Fibroblast of gingiva (primary cell): ENCODE measurements around the gene IQGAP1.
A peak's percentile ranks its signal among the peaks of the same experiment; 100 is the strongest.

Experiments
- DNase-seq: peaks from one replicate; pipeline ENCODE4 v3.0.0-alpha.2; 2011; ENCODE audit warnings: low read depth

Gene IQGAP1

DNA sequence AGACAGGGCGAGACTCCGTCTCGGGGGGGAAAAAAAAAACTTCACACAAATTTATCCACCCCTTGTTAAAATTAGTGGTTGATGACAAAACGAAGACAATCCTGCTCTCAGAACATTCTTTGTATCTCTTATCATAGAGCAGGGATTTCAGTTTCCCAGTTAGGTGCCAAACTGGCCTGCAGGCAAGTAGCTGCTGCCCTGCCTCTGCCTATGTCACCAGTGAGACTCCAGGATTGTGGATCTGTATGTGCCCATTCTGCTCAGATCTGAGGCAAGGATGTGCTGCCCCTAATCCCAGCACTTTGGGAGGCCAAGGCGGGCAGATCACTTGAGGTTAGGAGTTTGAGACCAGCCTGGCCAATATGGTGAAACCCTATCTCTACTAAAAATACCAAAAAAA, 54.4 kb downstream of the IQGAP1 start:
- DNase-seq, result no peak

- no peak for DNase-seq
Observed at GRCh38 chr15:90449206-90449735, 61.2 kb downstream of the IQGAP1 start.

DNA sequence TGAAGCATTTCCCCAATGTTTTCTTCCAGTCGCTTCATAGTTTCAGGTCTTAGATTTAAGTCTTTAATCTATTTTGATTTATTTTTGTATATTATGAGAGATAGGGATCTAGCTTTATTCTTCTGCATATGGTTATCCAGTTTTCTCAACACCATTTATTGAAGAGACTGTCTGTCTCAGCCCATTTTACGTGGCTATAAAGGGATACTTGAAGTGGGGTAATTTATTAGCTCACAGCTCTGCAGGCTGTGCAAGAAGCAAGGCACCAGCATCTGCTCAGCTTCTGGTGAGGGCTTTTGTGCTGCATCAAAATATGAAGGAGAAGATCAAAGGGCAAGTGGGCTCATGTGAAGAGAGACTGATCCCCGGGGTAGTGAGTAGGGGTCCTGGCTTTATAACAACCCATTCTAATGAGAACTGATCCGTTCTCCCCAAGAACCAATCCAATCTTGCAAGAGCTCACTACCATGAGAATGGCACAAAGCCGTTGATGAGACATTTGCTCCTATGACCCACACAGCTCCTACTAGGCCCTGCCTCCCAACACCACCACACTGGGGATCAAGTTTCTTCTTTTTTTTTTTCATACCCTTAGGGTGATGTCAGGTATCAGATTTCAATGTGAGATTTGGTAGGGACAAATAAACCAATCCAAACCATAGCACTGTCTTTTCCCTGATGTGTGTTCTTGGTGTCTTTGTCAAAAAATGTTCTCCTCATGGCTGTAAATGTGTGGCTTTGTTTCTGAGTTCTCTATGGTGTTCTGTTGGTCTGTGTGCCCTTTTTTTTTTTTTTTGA, 63.2 kb downstream of the IQGAP1 start:
- DNase-seq, result peak; percentile 78

DNA sequence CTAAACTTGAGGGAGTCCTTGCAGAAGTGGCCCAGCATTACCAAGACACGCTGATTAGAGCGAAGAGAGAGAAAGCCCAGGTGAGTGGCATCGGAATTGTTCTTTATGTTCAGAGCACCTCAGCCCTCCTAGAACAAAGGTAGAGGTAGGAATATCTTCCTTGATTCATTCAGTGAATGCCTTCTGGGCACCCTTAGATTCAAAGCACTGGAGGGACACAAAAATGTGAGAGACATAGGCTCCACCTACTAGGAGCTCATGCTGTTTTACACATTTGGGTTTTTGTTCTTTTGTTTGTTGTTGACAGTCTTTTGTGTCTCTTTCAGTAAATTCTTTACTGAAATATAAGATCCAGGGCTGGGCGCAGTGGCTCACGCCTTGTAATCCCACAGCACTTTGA, 68.2 kb downstream of the IQGAP1 start:
- DNase-seq, result no peak

GRCh38 chr15:90458061-90458460, 70.0 kb downstream of the IQGAP1 start:
- DNase-seq, result no peak

GRCh38 chr15:90459368-90459767, 71.3 kb downstream of the IQGAP1 start:
- no peak for DNase-seq

DNA sequence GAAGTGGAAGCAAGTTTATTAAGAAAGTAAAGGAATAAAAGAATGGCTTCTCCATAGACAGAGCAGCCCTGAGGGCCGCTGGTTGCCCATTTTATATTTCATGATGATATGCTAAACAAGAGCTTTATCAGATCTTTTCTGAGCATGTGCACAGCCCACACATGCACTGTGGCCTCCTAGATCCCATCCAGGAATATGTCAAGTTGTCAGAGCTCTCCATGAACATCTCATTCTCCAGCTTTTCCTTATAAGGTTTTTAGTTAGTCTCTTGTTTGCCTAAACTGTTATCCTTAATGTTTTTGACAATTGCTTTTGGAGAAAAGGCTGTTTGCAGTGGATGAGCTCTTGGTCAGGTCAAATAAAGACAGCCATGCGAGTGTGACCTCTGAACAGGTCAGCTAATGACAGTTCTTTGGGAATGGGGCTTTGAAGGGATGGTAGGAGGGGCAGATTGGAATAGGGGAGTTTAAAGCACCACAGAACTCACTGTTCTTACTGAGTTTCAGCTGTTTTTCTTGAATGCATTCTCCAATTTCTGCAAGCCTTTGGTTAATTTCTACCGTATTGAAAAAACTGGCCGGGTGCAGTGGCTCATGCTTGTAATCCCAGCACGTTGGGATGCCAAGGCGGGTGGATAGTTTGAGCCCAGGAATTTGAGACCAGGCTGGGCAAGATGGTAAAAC, 72.2 kb downstream of the IQGAP1 start:
- DNase-seq, result no peak

DNA sequence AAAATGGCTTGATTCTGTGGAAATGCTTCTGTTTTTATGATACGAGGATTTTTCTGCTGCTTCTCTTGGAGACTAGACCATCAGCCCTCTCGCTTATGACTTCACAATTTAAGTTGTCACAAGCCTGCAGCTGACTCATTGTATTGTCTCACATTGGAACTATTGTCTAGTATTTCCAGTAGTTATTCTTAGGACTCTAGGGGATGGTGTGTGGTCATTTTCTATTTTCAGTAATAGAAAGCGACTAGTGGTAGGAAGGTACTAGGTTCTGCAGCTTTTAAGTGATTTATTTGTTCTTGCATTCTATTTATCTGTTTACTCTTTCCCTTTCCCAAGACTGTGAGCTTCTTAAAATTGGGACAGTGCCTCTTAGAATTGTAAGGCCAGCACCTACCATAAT, 75.3 kb downstream of the IQGAP1 start:
- peak; percentile 81 for DNase-seq

GRCh38 chr15:90465140-90465929, 77.3 kb downstream of the IQGAP1 start:
- peak; percentile 15 for DNase-seq

GRCh38 chr15:90465930-90466567, 78.0 kb downstream of the IQGAP1 start:
- peak; percentile 52 for DNase-seq

DNA sequence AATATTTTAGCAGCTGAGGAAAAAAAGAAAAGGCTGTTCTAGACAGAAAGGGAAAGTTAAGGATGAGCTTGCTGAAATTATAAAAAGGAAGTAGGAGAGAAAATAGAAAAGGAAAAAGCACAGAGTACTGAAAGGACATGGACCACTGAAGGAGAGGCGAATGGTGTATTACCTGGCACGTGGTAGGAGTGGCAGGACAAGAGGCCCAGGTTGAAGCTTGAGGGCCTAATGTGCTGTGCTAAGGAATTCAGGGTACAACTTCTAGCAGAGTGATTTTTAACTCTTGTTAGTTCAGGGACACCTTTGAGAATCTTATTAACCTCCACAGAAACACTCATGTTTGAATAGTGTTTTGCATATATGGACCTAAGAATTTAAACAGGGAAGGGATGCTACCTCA, 81.7 kb downstream of the IQGAP1 start:
- DNase-seq, result no peak

- no peak for DNase-seq
Observed at GRCh38 chr15:90470453-90470852, 82.4 kb downstream of the IQGAP1 start.

GRCh38 chr15:90471126-90471525, 83.1 kb downstream of the IQGAP1 start:
- DNase-seq, result no peak

- no peak for DNase-seq
Observed at GRCh38 chr15:90471769-90472168, 83.7 kb downstream of the IQGAP1 start.

DNA sequence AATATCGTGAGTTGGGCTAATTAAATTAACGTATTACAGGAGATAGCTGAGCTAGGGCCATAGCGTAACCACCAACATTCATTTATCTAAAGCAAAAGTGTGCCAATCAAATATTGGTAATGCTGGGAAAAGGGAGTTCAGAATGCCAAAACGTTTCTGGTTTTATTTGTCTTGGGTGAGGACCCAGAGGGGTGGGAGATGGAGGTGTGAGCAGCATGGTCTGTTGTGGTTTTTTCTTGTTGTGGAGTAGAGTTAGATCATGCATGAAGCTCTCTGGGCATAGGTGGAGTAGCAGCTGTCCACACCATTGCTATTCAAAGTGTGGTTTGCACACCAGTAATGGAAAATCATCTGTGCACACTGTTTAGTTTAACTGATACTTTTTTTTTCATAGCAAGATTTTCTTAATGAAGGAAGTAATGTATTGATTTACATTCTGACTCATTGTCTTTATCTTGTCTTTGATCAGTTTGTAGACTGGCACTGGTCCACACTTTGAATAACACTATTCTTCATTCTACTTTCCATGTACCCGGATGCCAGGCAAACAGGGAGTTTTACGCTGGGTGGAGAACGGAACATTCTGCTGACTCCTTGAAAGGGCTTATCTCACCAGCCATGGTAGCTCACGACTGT, 90.9 kb downstream of the IQGAP1 start:
- no peak for DNase-seq

DNA sequence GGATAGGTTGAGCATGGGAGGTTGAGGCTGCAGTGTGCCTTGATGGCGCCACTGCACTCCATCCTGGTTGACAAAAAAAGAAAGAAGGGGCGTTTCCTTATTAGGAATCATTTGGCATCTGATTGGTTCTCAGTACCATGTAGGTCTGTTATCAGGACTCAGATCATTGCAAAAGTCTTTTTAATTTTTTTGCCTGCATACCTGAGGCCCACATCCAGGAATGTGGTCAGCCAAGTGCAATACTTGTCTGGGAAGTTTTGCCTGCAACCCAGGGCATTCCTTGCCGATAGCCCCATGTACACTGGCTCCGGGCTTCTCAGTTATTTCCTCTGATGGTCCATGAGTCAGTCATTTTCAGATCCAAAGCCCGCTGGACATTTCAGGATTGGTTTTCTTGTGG, 91.6 kb downstream of the IQGAP1 start:
- no peak for DNase-seq

DNA sequence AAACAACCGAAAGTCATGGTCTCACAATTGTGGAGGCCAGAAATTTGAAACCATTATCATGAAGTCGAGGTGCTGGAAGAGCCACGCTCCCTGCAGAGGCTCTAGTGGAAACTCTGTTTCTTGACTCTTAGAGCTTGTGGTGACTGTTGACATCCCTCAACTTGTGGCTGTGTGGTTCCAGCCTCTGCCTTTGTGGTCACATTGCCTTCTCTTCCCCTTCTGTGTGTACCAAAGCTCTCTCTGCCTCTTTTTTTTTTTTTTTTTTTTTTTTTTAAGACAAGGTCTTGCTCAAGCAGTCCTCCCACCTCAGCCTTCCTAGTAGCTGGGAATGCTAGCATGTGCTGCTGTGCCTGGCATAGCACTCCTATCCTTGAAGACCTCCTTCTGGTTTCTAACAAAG, 93.0 kb downstream of the IQGAP1 start:
- no peak for DNase-seq

DNA sequence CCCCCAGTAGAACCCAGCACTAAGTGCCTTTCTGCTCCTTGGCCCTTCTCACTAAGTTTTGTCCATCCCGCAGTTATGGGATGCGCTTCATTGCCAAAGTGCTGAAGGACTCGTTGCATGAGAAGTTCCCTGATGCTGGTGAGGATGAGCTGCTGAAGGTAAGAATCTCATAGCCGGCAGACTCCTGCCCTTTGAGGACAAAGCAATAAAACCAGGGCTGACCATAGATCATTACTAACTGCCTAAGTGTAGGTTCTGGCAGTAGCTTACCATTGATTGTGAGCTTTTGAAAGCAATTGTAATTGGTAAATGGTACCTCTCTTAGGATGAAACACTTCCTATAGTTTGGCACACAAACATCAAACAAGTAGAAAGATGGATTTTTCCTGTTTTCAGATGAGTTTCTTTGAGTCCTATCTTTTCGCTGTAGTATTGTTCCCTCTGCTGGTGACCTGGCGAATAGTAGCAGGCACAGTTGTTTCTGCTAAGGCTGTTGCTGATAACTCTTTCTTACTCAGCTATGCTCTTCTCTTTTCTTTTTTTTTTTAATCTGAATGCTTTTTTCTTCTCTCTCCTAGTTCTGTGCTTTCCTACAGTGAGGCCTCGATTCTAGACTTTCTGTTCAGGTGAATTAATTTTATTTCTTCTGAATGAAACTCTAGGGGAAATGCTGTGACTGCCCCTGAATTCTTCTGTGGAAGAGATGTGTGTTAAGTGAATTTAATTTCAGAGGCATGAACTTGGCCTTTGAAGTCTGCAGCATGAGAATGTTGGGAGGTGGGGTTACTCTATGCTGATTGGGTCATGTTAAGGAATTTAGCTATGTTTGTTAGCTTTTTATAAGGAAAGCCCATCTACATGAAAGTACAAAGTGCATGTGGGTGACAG, 94.3 kb downstream of the IQGAP1 start:
- DNase-seq, result peak; percentile 49

GRCh38 chr15:90483012-90483307, 94.9 kb downstream of the IQGAP1 start:
- no peak for DNase-seq

DNA sequence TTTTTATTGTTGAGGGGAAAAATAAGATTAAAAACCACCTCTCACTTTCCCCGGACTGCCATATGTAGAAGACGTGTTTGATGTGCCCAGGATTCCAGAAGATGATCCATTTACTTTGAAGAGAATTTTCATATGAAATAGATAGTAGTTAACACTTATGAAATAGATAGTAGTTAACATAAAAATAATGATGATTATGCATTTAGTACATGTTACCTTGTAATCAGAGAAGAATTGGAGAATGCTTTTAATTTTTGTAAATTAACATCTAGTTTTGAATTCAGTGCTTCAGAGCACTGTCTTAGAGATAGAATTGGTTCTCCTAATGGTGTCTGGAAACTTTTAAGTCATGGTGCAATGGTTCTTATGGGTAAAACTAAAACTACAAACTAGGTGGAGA, 95.6 kb downstream of the IQGAP1 start:
- DNase-seq, result no peak

- DNase-seq, result no peak
Observed at GRCh38 chr15:90487186-90487585, 99.1 kb downstream of the IQGAP1 start.
